AG04450 (cell line): ENCODE data around the gene TAF8. TPM values are rescaled to one million over a fixed set of nuclear protein-coding genes. Genes with fewer than 3 reads are reported as not detected.

ENCODE experiments used
- CTCF ChIA-PET: fragments of 300-600, 350-600 bp; formaldehyde crosslinking; extraction: SDS; loops from one replicate; lab custom pipeline; 2022; ENCODE audit warnings: antibody characterized with exemption, inconsistent platforms; lab: Charles Lee
- POLR2A ChIA-PET: fragments of 350-600 bp; formaldehyde crosslinking; extraction: SDS; loops from one replicate; lab custom pipeline; 2021; ENCODE audit warnings: antibody characterized with exemption, inconsistent platforms; lab: Yijun Ruan, JAX
- DNase-seq: peaks from one replicate; pipeline ENCODE4 v3.0.0-alpha.2; 2011; ENCODE audit warnings: low read depth, low spot score
- H3K27ac ChIP-seq: one replicate; pipeline ENCODE4 v1.5.1; 2012; ENCODE audit warnings: low read depth, low read length, control low read depth
- H3K27me3 ChIP-seq: one replicate; pipeline ENCODE4 v1.6.0; 2012; ENCODE audit warnings: low read length; ENCODE audit not compliant: control insufficient read depth, insufficient read depth
- H3K4me3 ChIP-seq: 2 replicates; pipeline ENCODE4 v1.5.1; 2011; ENCODE audit warnings: mild to moderate bottlenecking, low read depth, low read length, control low read depth
- H3K9me3 ChIP-seq: 2 replicates; pipeline ENCODE4 v1.5.1; 2012; ENCODE audit warnings: low read length; ENCODE audit not compliant: control insufficient read depth, insufficient read depth
- CTCF ChIP-seq: IDR thresholded peaks from 2 replicates; pipeline ENCODE4 v1.5.1; 2011; ENCODE audit warnings: low read depth, low read length, control low read depth, inconsistent platforms
- polyA plus RNA-seq: library from polyadenylated mRNA; depleted of rRNA; stranded (reverse); fragments of >200 nt; gene quantifications from 2 replicates; pipeline ENCODE4 v1.2.3, GENCODE V29; 2011

The TAF8 gene
- polyA plus RNA-seq, 1 experiment = 14.6 TPM

- no peak for DNase-seq
- TF ChIP-seq CTCF = no peak
- CTCF ChIA-PET = interaction anchor here (1.4 to 1.9 kb wide), 3 partner anchors 19 to 27 kb away, joined by 4 read pairs; no protein-coding TSS in a partner anchor
- H3K4me3 ChIP-seq = no peak overlapping the region
- POLR2A ChIA-PET = no interaction called here
- no peaks in the 10 kb centered on the region for H3K27me3 ChIP-seq
- H3K27ac ChIP-seq = no peak overlapping the region
- H3K9me3 ChIP-seq = no peaks in the 10 kb centered on the region; the same call in 1 of the 2 replicates
These were observed 73.2 kb downstream of the TAF8 start for GRCh38 chr6:42123379-42124103.

GRCh38 chr6:42124223-42124836 lies 74.0 kb downstream of the TAF8 start:
- no peak overlapping the region for H3K27ac ChIP-seq
- POLR2A ChIA-PET = interaction anchor here (1.3 kb wide), 1 partner anchor 12 kb away, joined by 3 read pairs; no protein-coding TSS in a partner anchor
- H3K27me3 ChIP-seq = no peaks in the 10 kb centered on the region
- CTCF ChIA-PET = interaction anchor here (1.4 to 1.9 kb wide), 3 partner anchors 20 to 28 kb away, joined by 4 read pairs; no protein-coding TSS in a partner anchor
- DNase-seq = no peak
- TF ChIP-seq CTCF = no peak
- H3K9me3 ChIP-seq = no peaks in the 10 kb centered on the region; the same call in 1 of the 2 replicates
- H3K4me3 ChIP-seq = no peak overlapping the region

GRCh38 chr6:42125231-42125630 lies 74.9 kb downstream of the TAF8 start:
- POLR2A ChIA-PET = interaction anchor here (1.3 kb wide), 1 partner anchor 13 kb away, joined by 3 read pairs; no protein-coding TSS in a partner anchor
- DNase-seq = no peak
- H3K4me3 ChIP-seq = no peak overlapping the region
- H3K9me3 ChIP-seq = no peaks in the 10 kb centered on the region; the same call in 1 of the 2 replicates
- H3K27ac ChIP-seq = no peak overlapping the region
- no peak for TF ChIP-seq CTCF
- no peaks in the 10 kb centered on the region for H3K27me3 ChIP-seq
- CTCF ChIA-PET = interaction anchor here (1.4 to 1.9 kb wide), 2 partner anchors 21 to 29 kb away, joined by 4 read pairs; no protein-coding TSS in a partner anchor

- ChIA-PET CTCF (no interaction called here), POLR2A (no interaction called here)
- TF ChIP-seq CTCF = no peak
These were observed 75.3 kb downstream of the TAF8 start for GRCh38 chr6:42125663-42126062.

More at GRCh38 chr6:42125663-42126062, 75.3 kb downstream of the TAF8 start:
- Histone ChIP-seq H3K27me3 (no peaks in the 10 kb centered on the region), H3K9me3 (no peaks in the 10 kb centered on the region; the same call in 1 of the 2 replicates), H3K27ac (no peak overlapping the region), H3K4me3 (no peak overlapping the region)
- DNase-seq = no peak
